Astrocyte (in vitro differentiated cells and primary cell): ENCODE results near the gene PPFIBP1. TPM values are rescaled to one million over a fixed set of nuclear protein-coding genes. Genes with fewer than 3 reads are reported as not detected.

ENCODE experiments used
- DNase-seq: peaks from one replicate; pipeline ENCODE4 v3.0.0-alpha.2; 2010; ENCODE audit warnings: low read depth
- FAIRE-seq: peaks from 2 replicates; lab custom pipeline; 2011; peaks lifted over from hg19 to GRCh38; lab: Jason Lieb, UNC
- H2AFZ ChIP-seq: 2 replicates; pipeline ENCODE4 v1.6.0; 2012; ENCODE audit warnings: low read depth, low read length, inconsistent platforms
- H3K27ac ChIP-seq: 2 replicates; pipeline ENCODE4 v1.5.1; 2011; ENCODE audit warnings: low read depth, low read length, inconsistent platforms
- H3K27me3 ChIP-seq: 2 replicates; pipeline ENCODE4 v1.6.0; 2011; ENCODE audit warnings: low read length, inconsistent platforms; ENCODE audit not compliant: insufficient read depth
- H3K36me3 ChIP-seq: 2 replicates; pipeline ENCODE4 v1.5.1; 2011; ENCODE audit warnings: low read length, inconsistent platforms; ENCODE audit not compliant: insufficient read depth
- H3K4me1 ChIP-seq: 2 replicates; pipeline ENCODE4 v1.5.1; 2011; ENCODE audit warnings: low read length, inconsistent platforms; ENCODE audit not compliant: insufficient read depth
- H3K4me2 ChIP-seq: 2 replicates; pipeline ENCODE4 v1.6.0; 2012; ENCODE audit warnings: low read length, inconsistent platforms
- H3K4me3 ChIP-seq: 2 replicates; pipeline ENCODE4 v1.5.1; 2011; ENCODE audit warnings: low read depth, mild to moderate bottlenecking, low read length, inconsistent platforms; ENCODE audit not compliant: insufficient read depth
- H3K79me2 ChIP-seq: 2 replicates; pipeline ENCODE4 v1.6.0; 2012; ENCODE audit warnings: mild to moderate bottlenecking, low read length, inconsistent platforms; ENCODE audit not compliant: insufficient read depth
- H3K9ac ChIP-seq: 2 replicates; pipeline ENCODE4 v1.6.0; 2012; ENCODE audit warnings: mild to moderate bottlenecking, low read length, inconsistent platforms
- H3K9me3 ChIP-seq: 2 replicates; pipeline ENCODE4 v1.5.1; 2012; ENCODE audit warnings: low read depth, mild to moderate bottlenecking, low read length, inconsistent platforms; ENCODE audit not compliant: insufficient read depth
- H4K20me1 ChIP-seq: 2 replicates; pipeline ENCODE4 v1.6.0; 2012; ENCODE audit warnings: low read length, inconsistent platforms; ENCODE audit not compliant: insufficient read depth
- H3K27ac Mint-ChIP-seq: one replicate; pipeline ENCODE4 v1.8.0; 2021; ENCODE audit warnings: mild to moderate bottlenecking, mixed read lengths; ENCODE audit not compliant: unreplicated experiment
- H3K27me3 Mint-ChIP-seq: one replicate; pipeline ENCODE4 v1.8.0; 2021; ENCODE audit warnings: low read depth, mixed read lengths; ENCODE audit not compliant: unreplicated experiment
- H3K36me3 Mint-ChIP-seq: one replicate; pipeline ENCODE4 v1.8.0; 2021; ENCODE audit warnings: low read depth, mixed read lengths; ENCODE audit not compliant: unreplicated experiment
- H3K4me1 Mint-ChIP-seq: one replicate; pipeline ENCODE4 v1.8.0; 2021; ENCODE audit warnings: low read depth, mixed read lengths; ENCODE audit not compliant: unreplicated experiment
- H3K4me3 Mint-ChIP-seq: one replicate; pipeline ENCODE4 v1.8.0; 2021; ENCODE audit warnings: mild to moderate bottlenecking, moderate library complexity, mixed read lengths; ENCODE audit not compliant: unreplicated experiment
- H3K9me3 Mint-ChIP-seq: one replicate; pipeline ENCODE4 v1.8.0; 2021; ENCODE audit warnings: mild to moderate bottlenecking, mixed read lengths; ENCODE audit not compliant: unreplicated experiment
- EZH2 ChIP-seq: IDR thresholded peaks from 2 replicates; pipeline ENCODE4 v1.6.1; 2012; ENCODE audit warnings: mild to moderate bottlenecking, low read length, inconsistent platforms; ENCODE audit not compliant: insufficient read depth
- total RNA-seq: library from RNA; stranded (reverse); gene quantifications from 2 replicates; pipeline ENCODE4 v1.2.1, GENCODE V29; 2021
- TF ChIP-seq, protein P1 (sequence below): IDR thresholded peaks from 2 replicates; pipeline ENCODE4 v1.5.1; 2011; ENCODE audit warnings: low read depth, mild to moderate bottlenecking, inconsistent platforms, low read length, moderate library complexity; ENCODE audit not compliant: insufficient read depth

Gene PPFIBP1
- total RNA-seq, 1 donor from 2014 or later = 147 TPM

DNA sequence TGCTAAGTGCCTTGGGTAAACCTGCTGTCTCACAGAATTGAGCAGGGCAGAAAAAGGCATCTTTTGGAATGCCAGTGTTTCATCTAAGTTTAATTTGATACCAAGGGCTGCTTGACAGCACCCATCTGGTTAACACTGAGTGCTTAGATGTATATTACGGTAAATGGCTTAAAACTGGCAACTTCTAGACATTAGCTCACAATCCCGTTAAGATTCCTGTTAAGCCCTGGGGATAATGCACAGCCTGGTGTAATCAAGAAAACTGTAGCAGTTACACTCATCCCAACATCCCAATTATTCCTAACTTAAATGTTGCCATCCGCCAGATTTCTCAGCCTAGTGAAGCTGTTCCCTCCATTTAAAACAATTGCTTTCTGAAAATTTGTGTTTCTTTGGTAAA lies 29.9 kb downstream of the PPFIBP1 start:
- Histone ChIP-seq H3K4me2 (peak overlapping the region; percentile 76), H3K79me2 (peaks cover 97% of the 10 kb centered on the region), H3K4me3 (no peak overlapping the region), H3K36me3 (no peaks in the 10 kb centered on the region), H3K27me3 (no peaks in the 10 kb centered on the region), H4K20me1 (peaks cover 4% of the 10 kb centered on the region), H3K9ac (peak overlapping the region; percentile 60), H3K27ac (peak overlapping the region; percentile 62), H2AFZ (no peak overlapping the region), H3K4me1 (peaks cover 53% of the 10 kb centered on the region), H3K9me3 (no peaks in the 10 kb centered on the region)
- DNase-seq (no peak), FAIRE-seq (no peak)
- Mint-ChIP-seq H3K36me3 (peaks cover 2% of the 10 kb centered on the region), H3K4me1 (peaks cover 63% of the 10 kb centered on the region), H3K4me3 (no peak overlapping the region), H3K27ac (no peak overlapping the region), H3K9me3 (no peaks in the 10 kb centered on the region), H3K27me3 (no peaks in the 10 kb centered on the region)
- TF ChIP-seq EZH2 = no peak
- TF ChIP-seq, protein P1, sequence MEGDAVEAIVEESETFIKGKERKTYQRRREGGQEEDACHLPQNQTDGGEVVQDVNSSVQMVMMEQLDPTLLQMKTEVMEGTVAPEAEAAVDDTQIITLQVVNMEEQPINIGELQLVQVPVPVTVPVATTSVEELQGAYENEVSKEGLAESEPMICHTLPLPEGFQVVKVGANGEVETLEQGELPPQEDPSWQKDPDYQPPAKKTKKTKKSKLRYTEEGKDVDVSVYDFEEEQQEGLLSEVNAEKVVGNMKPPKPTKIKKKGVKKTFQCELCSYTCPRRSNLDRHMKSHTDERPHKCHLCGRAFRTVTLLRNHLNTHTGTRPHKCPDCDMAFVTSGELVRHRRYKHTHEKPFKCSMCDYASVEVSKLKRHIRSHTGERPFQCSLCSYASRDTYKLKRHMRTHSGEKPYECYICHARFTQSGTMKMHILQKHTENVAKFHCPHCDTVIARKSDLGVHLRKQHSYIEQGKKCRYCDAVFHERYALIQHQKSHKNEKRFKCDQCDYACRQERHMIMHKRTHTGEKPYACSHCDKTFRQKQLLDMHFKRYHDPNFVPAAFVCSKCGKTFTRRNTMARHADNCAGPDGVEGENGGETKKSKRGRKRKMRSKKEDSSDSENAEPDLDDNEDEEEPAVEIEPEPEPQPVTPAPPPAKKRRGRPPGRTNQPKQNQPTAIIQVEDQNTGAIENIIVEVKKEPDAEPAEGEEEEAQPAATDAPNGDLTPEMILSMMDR = no peak

DNA sequence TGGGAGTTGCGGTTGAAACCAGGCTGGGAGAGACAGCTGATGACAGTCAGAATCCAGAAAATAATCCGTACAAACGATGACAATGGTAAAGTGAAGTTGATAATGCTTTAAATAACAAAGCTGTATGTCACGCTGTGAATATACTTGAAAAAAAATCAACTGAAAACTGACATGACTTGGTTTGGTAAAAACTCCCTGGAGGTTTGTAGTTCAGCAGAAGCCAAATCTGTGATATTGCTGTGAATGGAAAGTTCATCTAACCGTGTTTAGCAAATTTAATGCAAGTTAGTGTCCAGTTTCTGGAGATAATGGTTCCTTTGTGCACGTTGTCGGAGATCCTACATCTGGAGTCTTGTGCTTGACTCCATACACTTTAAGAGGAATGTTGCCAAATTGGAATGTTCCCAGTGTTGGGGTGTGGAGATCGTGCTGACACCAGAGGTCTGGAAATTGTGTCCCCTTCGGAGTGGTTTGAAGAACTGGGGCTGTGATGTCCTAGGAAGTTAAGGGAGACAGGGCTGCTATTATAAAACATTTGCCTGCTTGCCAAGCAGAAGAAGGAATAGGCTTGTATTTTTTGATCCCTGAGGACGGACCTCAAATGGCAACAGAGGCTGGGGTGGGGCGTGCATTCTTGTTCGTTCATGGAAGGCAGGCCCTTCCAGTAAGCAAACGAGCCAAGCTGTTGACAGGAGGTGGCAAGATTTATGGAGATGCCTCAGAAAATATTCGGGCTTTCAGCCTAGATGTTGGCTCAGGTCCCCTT lies 30.6 kb downstream of the PPFIBP1 start:
- TF ChIP-seq, protein P1 = no peak
- TF ChIP-seq EZH2 = no peak
- H3K79me2 ChIP-seq = peaks cover 100% of the 10 kb centered on the region
- peaks cover 46% of the 10 kb centered on the region for H3K4me1 ChIP-seq
- H3K27me3 ChIP-seq = no peaks in the 10 kb centered on the region
- FAIRE-seq = peak; percentile 86
- Mint-ChIP-seq H3K4me1 (peaks cover 56% of the 10 kb centered on the region), H3K27me3 (no peaks in the 10 kb centered on the region), H3K9me3 (no peaks in the 10 kb centered on the region), H3K4me3 (no peak overlapping the region), H3K36me3 (peaks cover 2% of the 10 kb centered on the region), H3K27ac (no peak overlapping the region)
- DNase-seq = peak; percentile 60
- H2AFZ ChIP-seq = no peak overlapping the region
- no peaks in the 10 kb centered on the region for H3K36me3 ChIP-seq
- H3K27ac ChIP-seq = peak overlapping the region; percentile 62
- H4K20me1 ChIP-seq = peaks cover 4% of the 10 kb centered on the region
- no peaks in the 10 kb centered on the region for H3K9me3 ChIP-seq
- H3K9ac ChIP-seq = peak overlapping the region; percentile 60
- peak overlapping the region; percentile 25 for H3K4me3 ChIP-seq
- H3K4me2 ChIP-seq = peak overlapping the region; percentile 76

DNA sequence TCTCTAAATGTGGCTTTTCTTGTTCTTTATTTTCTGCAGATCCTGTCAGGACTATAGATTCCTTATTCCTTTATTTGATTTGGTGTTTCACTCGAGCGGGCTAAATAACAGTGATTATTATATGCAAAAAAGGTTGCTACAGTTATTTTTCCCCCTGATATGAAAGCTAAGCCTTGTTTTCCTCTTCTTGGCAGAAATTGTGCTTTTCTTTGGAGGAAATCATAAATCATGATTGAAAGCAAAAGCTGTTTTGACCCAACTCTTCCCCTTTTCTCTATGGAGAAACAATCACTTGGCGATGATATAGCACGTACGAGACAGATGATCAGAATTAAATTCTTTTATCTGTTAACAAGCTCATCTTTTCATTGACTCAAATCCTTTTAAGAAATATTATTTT lies 31.4 kb downstream of the PPFIBP1 start:
- Mint-ChIP-seq H3K4me3 (no peak overlapping the region), H3K4me1 (peaks cover 52% of the 10 kb centered on the region), H3K27me3 (no peaks in the 10 kb centered on the region), H3K9me3 (no peaks in the 10 kb centered on the region), H3K27ac (no peak overlapping the region), H3K36me3 (peaks cover 2% of the 10 kb centered on the region)
- H3K79me2 ChIP-seq = peaks cover 100% of the 10 kb centered on the region
- peak overlapping the region; percentile 76 for H3K4me2 ChIP-seq
- H3K9ac ChIP-seq = peak overlapping the region; percentile 60
- peaks cover 44% of the 10 kb centered on the region for H3K4me1 ChIP-seq
- H3K4me3 ChIP-seq = no peak overlapping the region
- H4K20me1 ChIP-seq = peaks cover 4% of the 10 kb centered on the region
- H3K27ac ChIP-seq = peak overlapping the region; percentile 62
- no peaks in the 10 kb centered on the region for H3K27me3 ChIP-seq
- no peak overlapping the region for H2AFZ ChIP-seq
- H3K36me3 ChIP-seq = no peaks in the 10 kb centered on the region
- no peak for TF ChIP-seq EZH2
- TF ChIP-seq, protein P1 = no peak
- no peak for DNase-seq
- FAIRE-seq = peak; percentile 26
- H3K9me3 ChIP-seq = no peaks in the 10 kb centered on the region
